WTC11 (cell line): ENCODE results near the gene OTUD1. TPM values are rescaled to one million over a fixed set of nuclear protein-coding genes. Genes with fewer than 3 reads are reported as not detected.

ENCODE experiments used
- ATAC-seq: fragments of 200-7000 bp; cut with Tn5 transposase; 2 replicates; pipeline ENCODE4 v1.10.0; 2021; ENCODE audit warnings: mild to moderate bottlenecking, moderate library complexity
- Bru-seq: library from RNA; stranded (reverse); fragments of 400-500 nt; gene quantifications from one replicate; lab custom pipeline; 2021; lab: Mats Ljungman, UMichigan
- CTCF ChIA-PET: fragments of 300-600 bp; sonication (Branson Sonifier 250); formaldehyde crosslinking; loops from one replicate; lab custom pipeline; 2021; ENCODE audit warnings: antibody characterized with exemption; lab: Charles Lee
- POLR2A ChIA-PET: fragments of 350-600 bp; sonication (Branson Sonifier 250); formaldehyde crosslinking; loops from one replicate; lab custom pipeline; 2021; ENCODE audit warnings: antibody characterized with exemption; lab: Charles Lee
- DNase-seq: peaks from one replicate; pipeline ENCODE4 v3.0.0; 2021; ENCODE audit warnings: low spot score
- H3K27ac Mint-ChIP-seq: 2 replicates; pipeline ENCODE4 v1.8.0; 2021; ENCODE audit warnings: mixed read lengths
- H3K27me3 Mint-ChIP-seq: 2 replicates; pipeline ENCODE4 v1.8.0; 2021; ENCODE audit warnings: low read depth, mild to moderate bottlenecking, moderate library complexity, mixed read lengths
- H3K36me3 Mint-ChIP-seq: 2 replicates; pipeline ENCODE4 v1.8.0; 2021; ENCODE audit warnings: mixed read lengths
- H3K4me1 Mint-ChIP-seq: 2 replicates; pipeline ENCODE4 v1.8.0; 2022; ENCODE audit warnings: mixed read lengths
- H3K4me3 Mint-ChIP-seq: 2 replicates; pipeline ENCODE4 v1.8.0; 2021; ENCODE audit warnings: mild to moderate bottlenecking, moderate library complexity, mixed read lengths
- H3K9me3 Mint-ChIP-seq: 2 replicates; pipeline ENCODE4 v1.8.0; 2021; ENCODE audit warnings: mixed read lengths
- ATF6 ChIP-seq: sonication (generic); formaldehyde crosslinking; IDR thresholded peaks from 2 replicates; pipeline ENCODE4 v1.8.1; 2023; ENCODE audit warnings: mild to moderate bottlenecking, missing genetic modification reagents
- CREM ChIP-seq: sonication (generic); formaldehyde crosslinking; IDR thresholded peaks from 2 replicates; pipeline ENCODE4 v1.8.1; 2022; ENCODE audit warnings: mild to moderate bottlenecking, missing genetic modification reagents, moderate library complexity
- E2F1 ChIP-seq: sonication (generic); formaldehyde crosslinking; IDR thresholded peaks from 2 replicates; pipeline ENCODE4 v1.8.0; 2022; ENCODE audit warnings: mild to moderate bottlenecking, missing genetic modification reagents
- E2F4 ChIP-seq: sonication (generic); formaldehyde crosslinking; IDR thresholded peaks from 2 replicates; pipeline ENCODE4 v1.8.1; 2022; ENCODE audit warnings: low read depth, mild to moderate bottlenecking, moderate library complexity, missing genetic modification reagents, borderline replicate concordance
- ELF4 ChIP-seq: sonication (generic); formaldehyde crosslinking; IDR thresholded peaks from 2 replicates; pipeline ENCODE4 v1.8.1; 2022; ENCODE audit warnings: low read depth, mild to moderate bottlenecking, moderate library complexity, missing genetic modification reagents
- FOXJ3 ChIP-seq: sonication (generic); formaldehyde crosslinking; IDR thresholded peaks from 2 replicates; pipeline ENCODE4 v1.9.0; 2021; ENCODE audit warnings: missing genetic modification reagents, mild to moderate bottlenecking, borderline replicate concordance
- FOXK1 ChIP-seq: sonication (generic); formaldehyde crosslinking; IDR thresholded peaks from 2 replicates; pipeline ENCODE4 v1.8.0; 2022; ENCODE audit warnings: mild to moderate bottlenecking, moderate library complexity, missing genetic modification reagents
- MYBL2 ChIP-seq: sonication (generic); formaldehyde crosslinking; IDR thresholded peaks from 2 replicates; pipeline ENCODE4 v1.8.1; 2023; ENCODE audit warnings: mild to moderate bottlenecking, moderate library complexity, missing genetic modification reagents
- NFYB ChIP-seq: sonication (generic); formaldehyde crosslinking; conservative IDR thresholded peaks from 2 replicates; pipeline ENCODE4 v1.8.0; 2022; ENCODE audit warnings: low read depth, missing genetic modification reagents
- NR2C2 ChIP-seq: sonication (generic); formaldehyde crosslinking; IDR thresholded peaks from 2 replicates; pipeline ENCODE4 v1.8.0; 2022; ENCODE audit warnings: mild to moderate bottlenecking, missing genetic modification reagents
- PRDM15 ChIP-seq: sonication (generic); formaldehyde crosslinking; IDR thresholded peaks from 2 replicates; pipeline ENCODE4 v1.8.0; 2022; ENCODE audit warnings: missing genetic modification reagents
- PRRX2 ChIP-seq: fragments of 250-450 bp; sonication (Bioruptor Pico); IDR thresholded peaks from 2 replicates; pipeline ENCODE4 v1.8.0; 2021; ENCODE audit warnings: mild to moderate bottlenecking
- SMAD3 ChIP-seq: sonication (generic); formaldehyde crosslinking; IDR thresholded peaks from 2 replicates; pipeline ENCODE4 v1.8.0; 2022; ENCODE audit warnings: missing genetic modification reagents, mild to moderate bottlenecking, borderline replicate concordance
- SP1 ChIP-seq: sonication (generic); formaldehyde crosslinking; conservative IDR thresholded peaks from 2 replicates; pipeline ENCODE4 v1.8.1; 2022; ENCODE audit warnings: missing genetic modification reagents
- TEAD1 ChIP-seq: sonication (generic); formaldehyde crosslinking; IDR thresholded peaks from 2 replicates; pipeline ENCODE4 v1.8.0; 2022; ENCODE audit warnings: mild to moderate bottlenecking, missing genetic modification reagents
- TP53 ChIP-seq: sonication (generic); formaldehyde crosslinking; IDR thresholded peaks from 2 replicates; pipeline ENCODE4 v1.8.1; 2023; ENCODE audit warnings: mild to moderate bottlenecking, missing genetic modification reagents
- USF2 ChIP-seq: sonication (generic); formaldehyde crosslinking; IDR thresholded peaks from 2 replicates; pipeline ENCODE4 v1.8.1; 2023; ENCODE audit warnings: mild to moderate bottlenecking, missing genetic modification reagents, moderate library complexity
- ZBTB21 ChIP-seq: sonication (generic); formaldehyde crosslinking; IDR thresholded peaks from 2 replicates; pipeline ENCODE4 v1.8.1; 2023; ENCODE audit warnings: mild to moderate bottlenecking, missing genetic modification reagents, borderline replicate concordance
- ZNF317 ChIP-seq: sonication (generic); formaldehyde crosslinking; IDR thresholded peaks from 2 replicates; pipeline ENCODE4 v1.8.1; 2023; ENCODE audit warnings: low read depth, mild to moderate bottlenecking, moderate library complexity, missing genetic modification reagents, borderline replicate concordance
- ZNF512 ChIP-seq: sonication (generic); formaldehyde crosslinking; IDR thresholded peaks from 2 replicates; pipeline ENCODE4 v1.8.1; 2022; ENCODE audit warnings: missing genetic modification reagents, borderline replicate concordance
- long read RNA-seq, 3 experiments: library from RNA in 1 of 3; library from capped mRNA in 1 of 3; library from polyadenylated mRNA in 1 of 3; unstranded in 2 of 3; stranded (forward) in 1 of 3; transcript quantifications; one replicate each; pipeline ENCODE4 v2.0.0, GENCODE V29; 2021
- total RNA-seq: library from RNA; stranded (reverse); gene quantifications from 3 replicates; pipeline ENCODE4 v1.2.3, GENCODE V29; 2021
- TF ChIP-seq, protein P1 (sequence below): sonication (generic); formaldehyde crosslinking; IDR thresholded peaks from 2 replicates; pipeline ENCODE4 v1.8.1; 2022; ENCODE audit warnings: mild to moderate bottlenecking, moderate library complexity, missing genetic modification reagents

Gene OTUD1, protein sequence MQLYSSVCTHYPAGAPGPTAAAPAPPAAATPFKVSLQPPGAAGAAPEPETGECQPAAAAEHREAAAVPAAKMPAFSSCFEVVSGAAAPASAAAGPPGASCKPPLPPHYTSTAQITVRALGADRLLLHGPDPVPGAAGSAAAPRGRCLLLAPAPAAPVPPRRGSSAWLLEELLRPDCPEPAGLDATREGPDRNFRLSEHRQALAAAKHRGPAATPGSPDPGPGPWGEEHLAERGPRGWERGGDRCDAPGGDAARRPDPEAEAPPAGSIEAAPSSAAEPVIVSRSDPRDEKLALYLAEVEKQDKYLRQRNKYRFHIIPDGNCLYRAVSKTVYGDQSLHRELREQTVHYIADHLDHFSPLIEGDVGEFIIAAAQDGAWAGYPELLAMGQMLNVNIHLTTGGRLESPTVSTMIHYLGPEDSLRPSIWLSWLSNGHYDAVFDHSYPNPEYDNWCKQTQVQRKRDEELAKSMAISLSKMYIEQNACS
- total RNA-seq (7.9 to 9.8 TPM (median 9.0 TPM) in 3 replicates), Bru-seq, nascent RNA (percentile 86 among the genes with signal in this experiment)
- long read RNA-seq, experiment 1, transcript OTUD1-201 (1 exons, 2,933 nt), result major isoform, 50 of 51 reads
- long read RNA-seq, experiment 1, partial matches to known transcripts, result 0 of 51 reads
- long read RNA-seq, experiment 1, other reads (novel, unspliced or antisense), result 1 of 51 reads
- long read RNA-seq, experiment 2, transcript OTUD1-201 (1 exons, 2,933 nt), result major isoform, 17 of 17 reads
- long read RNA-seq, experiment 2, partial matches to known transcripts, result 0 of 17 reads
- long read RNA-seq, experiment 2, other reads (novel, unspliced or antisense), result 0 of 17 reads
- long read RNA-seq, experiment 3, result 0 reads

DNA sequence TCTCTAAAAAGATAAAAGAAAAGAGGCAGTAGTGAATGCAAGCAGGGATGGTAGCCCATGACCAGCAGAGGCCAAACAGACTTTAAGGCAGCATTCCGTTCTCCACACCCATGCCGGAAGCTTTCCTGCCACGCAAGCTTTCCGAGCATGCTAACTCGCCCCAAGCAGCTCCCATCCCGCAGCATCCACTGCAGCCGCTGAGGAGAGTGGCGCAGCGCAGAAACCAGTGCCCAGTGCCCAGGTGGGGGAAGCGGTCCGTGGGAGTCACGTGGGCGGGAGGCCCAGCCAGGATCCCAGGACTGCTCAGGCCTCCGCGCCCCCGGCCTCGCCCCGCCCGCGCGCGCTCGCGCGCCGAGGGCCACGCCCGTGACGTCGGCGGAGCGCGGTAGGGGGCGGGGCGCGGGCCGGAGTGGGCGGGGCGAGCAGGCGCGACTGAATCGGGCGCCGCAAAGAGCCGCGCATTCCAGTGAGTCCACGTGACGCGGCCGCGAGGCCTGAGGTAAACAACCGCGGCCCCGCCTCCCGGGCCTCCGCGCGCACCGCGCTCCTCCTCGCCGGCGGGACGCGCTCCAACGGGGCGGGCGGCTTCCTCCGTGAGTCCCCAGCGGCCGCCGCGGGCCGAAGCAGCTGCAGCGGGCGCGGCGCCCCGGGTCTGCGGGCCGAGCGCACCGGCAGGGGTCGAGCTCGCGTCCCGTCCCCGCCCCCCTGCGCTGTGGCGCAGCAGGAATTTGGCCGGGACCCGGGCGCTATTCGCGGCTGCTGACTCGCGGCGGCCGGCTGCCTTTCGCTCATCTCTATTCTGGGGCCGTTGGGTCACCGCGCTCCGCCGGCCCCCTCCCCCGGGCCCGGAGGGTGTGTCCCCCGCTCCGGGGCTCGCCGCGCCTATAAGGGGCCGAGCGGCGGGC is at the start of gene OTUD1:
Gene OTUD1 (plus strand): TSS at position 529 of the 905 bp plus-strand sequence. CDS start 383 bp downstream, outside the sequence.
- ChIA-PET POLR2A (interaction anchor here (0.6 kb wide), 1 partner anchor 26 kb away, joined by 3 read pairs; no protein-coding TSS in a partner anchor), CTCF (interaction anchor here (0.6 to 1.1 kb wide), 8 partner anchors 12 to 280 kb away, joined by 3 to 7 read pairs (median 4); no protein-coding TSS in a partner anchor)
- Mint-ChIP-seq H3K27me3 (peaks cover 15% of the 10 kb centered on the region), H3K4me3 (peak within 1 kb of the TSS; percentile 75), H3K9me3 (0 out of 2 replicates have a peak, but pooled peaks cover 3% of the 10 kb centered on the region), H3K4me1 (peaks cover 32% of the 10 kb centered on the region), H3K36me3 (0 out of 2 replicates have a peak, but pooled peaks cover 2% of the 10 kb centered on the region), H3K27ac (peak within 1 kb of the TSS; percentile 91)
- peak; percentile 84 for ATAC-seq
- DNase-seq, result peak; percentile 88
- TF ChIP-seq PRDM15 (CRISPR knock-in tag) (no peak), ATF6 (CRISPR knock-in tag) (no peak), ZBTB21 (CRISPR knock-in tag) (no peak), FOXJ3 (no peak), NFYB (CRISPR knock-in tag) (no peak), FOXK1 (CRISPR knock-in tag) (peak; percentile 99), SP1 (peak; percentile 91), TEAD1 (CRISPR knock-in tag) (peak; percentile 45; the same call in 1 of the 2 replicates), MYBL2 (CRISPR knock-in tag) (no peak), USF2 (CRISPR knock-in tag) (peak; percentile 96), PRRX2 (CRISPR knock-in tag) (0 out of 2 replicates have a peak, but pooled peaks have one; percentile 51), NR2C2 (CRISPR knock-in tag) (no peak), ZNF317 (CRISPR knock-in tag) (no peak), ZNF512 (CRISPR knock-in tag) (no peak), SMAD3 (CRISPR knock-in tag) (no peak), ELF4 (CRISPR knock-in tag) (no peak), CREM (CRISPR knock-in tag) (peak; percentile 69; the same call in 1 of the 2 replicates), E2F1 (no peak), TP53 (no peak), E2F4 (CRISPR knock-in tag) (no peak)
- TF ChIP-seq, protein P1, sequence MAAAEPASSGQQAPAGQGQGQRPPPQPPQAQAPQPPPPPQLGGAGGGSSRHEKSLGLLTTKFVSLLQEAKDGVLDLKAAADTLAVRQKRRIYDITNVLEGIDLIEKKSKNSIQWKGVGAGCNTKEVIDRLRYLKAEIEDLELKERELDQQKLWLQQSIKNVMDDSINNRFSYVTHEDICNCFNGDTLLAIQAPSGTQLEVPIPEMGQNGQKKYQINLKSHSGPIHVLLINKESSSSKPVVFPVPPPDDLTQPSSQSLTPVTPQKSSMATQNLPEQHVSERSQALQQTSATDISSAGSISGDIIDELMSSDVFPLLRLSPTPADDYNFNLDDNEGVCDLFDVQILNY, result peak; percentile 55; the same call in 1 of the 2 replicates
